HEK293T (cell line): ENCODE measurements around the gene MARCHF4.

ENCODE experiments used
- CTCF ChIA-PET: fragments of 350-600 bp; formaldehyde crosslinking; extraction: SDS; loops from one replicate; lab custom pipeline; 2021; ENCODE audit warnings: antibody characterized with exemption, inconsistent platforms; lab: Yijun Ruan, JAX
- POLR2A ChIA-PET: fragments of 350-600 bp; formaldehyde crosslinking; extraction: SDS; loops from one replicate; lab custom pipeline; 2020; ENCODE audit warnings: antibody characterized with exemption, inconsistent platforms; lab: Yijun Ruan, JAX
- DNase-seq: peaks from one replicate; pipeline ENCODE4 v3.0.0; 2012; ENCODE audit warnings: mixed read lengths; ENCODE audit errors: extremely low spot score
- ARNT ChIP-seq: fragments of 450-650 bp; IDR thresholded peaks from 2 replicates; pipeline ENCODE4 v1.6.1; 2017; ENCODE audit warnings: mild to moderate bottlenecking
- BHLHE40 ChIP-seq: fragments of 450-650 bp; IDR thresholded peaks from 2 replicates; pipeline ENCODE4 v1.6.1; 2016; ENCODE audit warnings: mild to moderate bottlenecking, moderate library complexity, borderline replicate concordance
- CTBP1 ChIP-seq: fragments of 450-650 bp; IDR thresholded peaks from 2 replicates; pipeline ENCODE4 v1.6.1; 2016; ENCODE audit warnings: borderline replicate concordance
- ELF4 ChIP-seq: fragments of 450-650 bp; IDR thresholded peaks from 2 replicates; pipeline ENCODE4 v1.6.1; 2017; ENCODE audit warnings: antibody characterized with exemption
- FOXA1 ChIP-seq: fragments of 450-650 bp; IDR thresholded peaks from 2 replicates; pipeline ENCODE4 v1.6.1; 2016; ENCODE audit warnings: mild to moderate bottlenecking
- FOXK2 ChIP-seq: fragments of 450-650 bp; IDR thresholded peaks from 2 replicates; pipeline ENCODE4 v1.6.1; 2016; ENCODE audit warnings: mild to moderate bottlenecking
- FOXM1 ChIP-seq: fragments of 450-650 bp; IDR thresholded peaks from 2 replicates; pipeline ENCODE4 v1.6.1; 2017; ENCODE audit warnings: mild to moderate bottlenecking, borderline replicate concordance
- HDGF ChIP-seq: fragments of 450-650 bp; IDR thresholded peaks from 2 replicates; pipeline ENCODE4 v1.6.1; 2017; ENCODE audit warnings: antibody characterized with exemption, borderline replicate concordance
- L3MBTL2 ChIP-seq: fragments of 450-650 bp; conservative IDR thresholded peaks from 2 replicates; pipeline ENCODE4 v1.6.1; 2016; ENCODE audit warnings: mild to moderate bottlenecking
- LEF1 ChIP-seq: fragments of 450-650 bp; IDR thresholded peaks from 2 replicates; pipeline ENCODE4 v1.6.1; 2017; ENCODE audit warnings: mild to moderate bottlenecking, borderline replicate concordance
- NFRKB ChIP-seq: fragments of 450-650 bp; IDR thresholded peaks from 2 replicates; pipeline ENCODE4 v1.6.1; 2016; ENCODE audit warnings: mild to moderate bottlenecking, moderate library complexity
- PKNOX1 ChIP-seq: fragments of 450-650 bp; IDR thresholded peaks from 2 replicates; pipeline ENCODE4 v1.6.1; 2016
- SP1 ChIP-seq: fragments of 450-650 bp; IDR thresholded peaks from 2 replicates; pipeline ENCODE4 v1.6.1; 2017
- SUZ12 ChIP-seq: fragments of 450-650 bp; IDR thresholded peaks from 2 replicates; pipeline ENCODE4 v1.6.1; 2016; ENCODE audit warnings: mild to moderate bottlenecking
- TARDBP ChIP-seq: fragments of 450-650 bp; IDR thresholded peaks from 2 replicates; pipeline ENCODE4 v1.6.1; 2016
- ZNF384 ChIP-seq: fragments of 450-650 bp; IDR thresholded peaks from 2 replicates; pipeline ENCODE4 v1.6.1; 2016

MARCHF4 gene

DNA sequence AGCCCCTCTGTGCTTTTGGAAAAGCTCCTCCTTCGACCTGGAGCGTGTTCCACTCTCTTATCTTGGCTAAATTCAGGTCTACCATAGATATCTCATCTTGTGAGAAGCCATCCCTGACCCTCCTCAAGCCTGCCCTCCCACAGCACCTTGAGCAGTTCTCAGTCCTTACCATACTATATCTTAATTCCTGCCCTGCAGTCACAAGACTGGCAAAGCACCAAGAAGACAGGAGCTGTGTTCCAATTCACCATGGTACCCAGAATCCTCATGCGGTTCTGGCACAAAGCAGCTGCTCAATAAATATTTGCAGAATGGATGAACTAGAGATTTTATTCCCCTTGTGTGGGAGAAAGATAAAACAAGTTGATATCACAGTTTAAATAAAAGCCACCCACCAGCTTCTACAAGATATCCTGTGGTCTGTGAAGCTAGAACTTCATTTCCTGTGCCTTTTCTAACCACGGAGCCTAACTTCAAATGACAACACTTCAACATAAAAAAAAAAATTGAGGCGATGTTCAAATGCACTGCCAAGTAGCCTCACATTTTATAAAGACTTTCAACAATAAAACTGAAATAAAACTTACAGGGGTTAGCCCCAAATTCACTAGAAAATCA lies 19.5 kb downstream of the MARCHF4 start:
- TF ChIP-seq FOXK2 (no peak), SUZ12 (no peak), ZNF384 (no peak), L3MBTL2 (no peak), BHLHE40 (no peak), NFRKB (no peak), ELF4 (no peak), SP1 (no peak), HDGF (no peak), FOXM1 (no peak), ARNT (no peak), FOXA1 (no peak), CTBP1 (no peak), LEF1 (no peak), TARDBP (no peak)
- CTCF ChIA-PET, result no interaction called here
- no peak for DNase-seq
- POLR2A ChIA-PET, result no interaction called here

- no peak for DNase-seq
- ChIA-PET POLR2A (no interaction called here), CTCF (no interaction called here)
- TF ChIP-seq CTBP1, result no peak
- TF ChIP-seq TARDBP, result no peak
- TF ChIP-seq ARNT, result no peak
- no peak for TF ChIP-seq NFRKB
- TF ChIP-seq ELF4, result no peak
- TF ChIP-seq BHLHE40, result no peak
- TF ChIP-seq PKNOX1, result no peak
- no peak for TF ChIP-seq FOXM1
- TF ChIP-seq SP1, result no peak
- no peak for TF ChIP-seq FOXA1
- TF ChIP-seq SUZ12, result no peak
- no peak for TF ChIP-seq HDGF
- TF ChIP-seq LEF1, result no peak
- TF ChIP-seq ZNF384, result no peak
These were observed 20.9 kb downstream of the MARCHF4 start for GRCh38 chr2:216351172-216351925.

DNA sequence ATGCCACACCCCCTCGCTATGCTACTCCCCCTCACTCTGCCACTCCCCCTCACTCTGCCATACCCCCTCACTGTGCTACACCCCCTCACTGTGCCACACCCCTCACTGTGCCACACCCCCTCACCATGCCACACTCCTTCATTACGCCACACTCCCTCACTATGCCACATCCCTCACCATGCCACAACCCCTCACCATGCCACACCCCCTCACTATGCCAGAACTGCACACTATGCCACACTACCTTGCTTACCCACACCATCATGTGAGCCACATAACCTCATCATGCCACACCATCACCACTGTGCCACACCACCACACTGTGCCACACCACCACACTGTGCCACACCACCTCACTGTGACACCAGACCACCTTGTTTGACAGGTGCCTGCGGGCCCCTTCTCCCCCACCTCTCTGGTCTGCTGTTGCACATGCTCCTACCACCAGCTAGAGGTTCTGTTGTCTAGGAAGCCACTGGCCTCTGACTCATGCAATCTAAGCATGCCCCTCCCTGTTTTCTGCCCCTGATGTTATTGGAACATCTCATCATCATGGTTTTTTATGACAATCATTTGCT lies 22.0 kb downstream of the MARCHF4 start:
- CTCF ChIA-PET, result no interaction called here
- TF ChIP-seq ARNT (no peak), HDGF (no peak), NFRKB (no peak), FOXA1 (no peak), FOXK2 (no peak), L3MBTL2 (no peak), ELF4 (no peak), CTBP1 (no peak), LEF1 (no peak), TARDBP (no peak), SUZ12 (no peak), FOXM1 (no peak), SP1 (no peak), PKNOX1 (no peak), ZNF384 (no peak), BHLHE40 (no peak)
- no peak for DNase-seq
- POLR2A ChIA-PET, result no interaction called here

DNA sequence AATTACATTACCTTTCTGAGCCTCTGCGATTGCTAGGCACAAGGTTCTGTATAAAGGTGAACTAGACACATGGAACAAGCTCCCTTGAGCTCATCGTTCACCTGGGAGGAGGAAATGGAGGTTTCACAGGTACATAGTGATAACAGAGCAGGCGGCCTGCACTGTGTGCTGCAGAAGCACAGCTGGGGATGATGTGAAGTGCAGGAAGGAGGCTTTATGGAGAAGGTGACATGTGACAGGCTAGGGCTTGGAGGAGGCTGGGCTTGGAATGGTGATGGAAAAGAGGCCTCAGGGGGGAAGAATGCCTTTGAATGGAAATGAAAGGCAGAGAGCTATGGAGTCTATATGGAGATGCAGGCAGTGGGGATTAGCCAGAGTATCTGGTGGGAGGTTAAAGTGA lies 22.9 kb downstream of the MARCHF4 start:
- DNase-seq, result no peak
- ChIA-PET CTCF (no interaction called here), POLR2A (no interaction called here)
- TF ChIP-seq CTBP1, result no peak
- TF ChIP-seq SP1, result no peak
- TF ChIP-seq HDGF, result no peak
- TF ChIP-seq ARNT, result no peak
- TF ChIP-seq LEF1, result no peak
- no peak for TF ChIP-seq SUZ12
- no peak for TF ChIP-seq ELF4
- no peak for TF ChIP-seq NFRKB
- no peak for TF ChIP-seq BHLHE40
- TF ChIP-seq TARDBP, result no peak

DNA sequence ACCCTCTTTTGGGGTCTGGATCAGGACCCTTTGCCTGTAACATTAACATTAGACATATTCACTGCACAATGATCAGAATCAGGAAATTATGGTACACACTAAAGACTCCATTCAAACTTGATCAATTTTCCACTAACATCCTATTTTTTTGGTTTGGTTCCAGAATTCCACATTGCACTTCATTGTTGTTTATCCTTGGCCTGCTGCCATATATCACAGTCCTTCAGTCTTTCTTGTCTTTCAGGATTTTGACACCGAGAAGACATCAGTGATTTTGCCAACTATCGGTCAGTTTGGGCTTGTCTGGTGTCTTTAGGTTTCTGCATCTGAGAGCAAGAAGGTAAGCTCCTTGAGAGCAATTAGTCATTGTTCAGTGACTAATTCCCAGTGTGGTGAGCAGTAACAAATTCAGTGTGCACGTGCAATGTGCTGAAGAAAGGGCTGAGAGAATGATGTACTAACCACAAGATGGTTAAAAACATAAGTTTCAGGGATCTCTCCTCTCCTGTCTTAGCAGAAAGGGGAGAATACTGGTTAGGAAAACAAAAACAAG lies 23.5 kb downstream of the MARCHF4 start:
- no peak for DNase-seq
- ChIA-PET CTCF (no interaction called here), POLR2A (no interaction called here)
- TF ChIP-seq ARNT (no peak), BHLHE40 (no peak), FOXK2 (no peak), PKNOX1 (no peak), FOXA1 (no peak), FOXM1 (no peak), L3MBTL2 (no peak), SP1 (no peak), SUZ12 (no peak), HDGF (no peak), ZNF384 (no peak), ELF4 (no peak), CTBP1 (no peak), TARDBP (no peak), NFRKB (no peak), LEF1 (no peak)
